ENCODE results near the gene CBX7. TPM values are rescaled to one million over a fixed set of nuclear protein-coding genes. Genes with fewer than 3 reads are reported as not detected.

CBX7 gene
- total RNA-seq, 2 experiments from 2014 or later: 11.9 to 19.6 TPM

DNA sequence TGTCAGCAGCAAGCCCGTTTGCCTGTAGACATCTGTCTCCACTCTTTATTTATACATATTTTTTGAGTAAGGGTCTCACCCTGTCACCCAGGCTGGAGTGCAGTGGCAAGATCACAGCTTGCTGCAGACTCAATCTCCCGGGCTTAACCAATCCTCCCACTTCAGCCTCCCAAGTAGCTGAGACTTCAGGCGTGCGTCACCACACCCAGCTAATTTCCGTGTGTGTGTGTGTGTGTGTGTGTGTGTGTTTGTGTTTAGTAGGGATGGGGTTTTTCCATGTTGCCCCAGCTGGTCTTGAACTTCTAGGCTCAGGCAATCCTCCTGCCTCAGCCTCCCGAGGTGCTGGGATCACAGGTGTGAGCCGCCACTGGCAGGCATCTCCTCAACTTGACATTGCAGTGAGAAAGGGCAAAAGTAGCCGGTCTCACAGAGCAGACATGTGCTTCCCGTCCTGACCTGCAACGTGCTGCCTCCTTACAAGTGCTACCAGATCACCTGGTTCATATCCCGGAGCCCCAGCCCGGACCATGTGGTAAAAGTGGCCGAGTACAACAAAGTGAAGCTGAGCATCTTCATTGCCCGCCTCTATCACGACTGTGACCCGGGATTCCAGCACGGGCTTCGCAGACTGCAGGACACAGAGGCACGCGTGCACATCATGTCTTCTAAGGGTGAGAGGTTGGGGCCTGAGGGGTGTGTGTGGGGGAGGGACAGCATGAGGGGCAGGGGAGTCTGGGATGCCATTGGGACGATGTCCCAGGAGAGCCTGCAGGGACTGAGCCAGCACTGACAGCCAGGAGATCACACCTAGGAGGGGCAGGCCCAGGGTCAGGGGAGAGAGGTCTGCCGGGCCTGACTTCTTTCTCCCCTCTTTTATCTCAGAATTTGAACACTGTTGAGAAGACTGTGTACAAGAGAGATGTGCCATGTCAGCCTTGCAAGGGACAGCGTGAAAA lies 61.1 kb downstream of the CBX7 start:
- Histone ChIP-seq H3K4me2 (ENCODE audit: low read length) (no peak overlapping the region), H4K20me1 (ENCODE audit: insufficient read depth, low read length) (no peaks in the 10 kb centered on the region), H3K36me3 (ENCODE audit: insufficient read depth, low read length) (no peaks in the 10 kb centered on the region), H3K9me3 (ENCODE audit: low read length) (no peaks in the 10 kb centered on the region), H3K79me2 (ENCODE audit: insufficient read depth, low read depth, low read length) (no peaks in the 10 kb centered on the region), H3K27ac (ENCODE audit: low read depth, low read length, poor library complexity, severe bottlenecking) (no peak overlapping the region), H3K4me1 (ENCODE audit: insufficient read depth, low read length, poor library complexity, severe bottlenecking) (peaks cover 22% of the 10 kb centered on the region), H2AFZ (ENCODE audit: low read length) (no peak overlapping the region), H3K9me2 (ENCODE audit: insufficient read depth, low read length) (no peaks in the 10 kb centered on the region), H3K4me3 (ENCODE audit: low read depth, low read length, poor library complexity, severe bottlenecking) (no peak overlapping the region)
- POLR2A ChIA-PET: no interaction called here
- no TSS peak for BruUV-seq (replicated peaks)
- no peak for TF ChIP-seq EZH2phosphoT487 (IDR thresholded peaks at IDR 0.05; ENCODE audit: borderline replicate concordance, low read depth, low read length)
- TF ChIP-seq, protein P1, sequence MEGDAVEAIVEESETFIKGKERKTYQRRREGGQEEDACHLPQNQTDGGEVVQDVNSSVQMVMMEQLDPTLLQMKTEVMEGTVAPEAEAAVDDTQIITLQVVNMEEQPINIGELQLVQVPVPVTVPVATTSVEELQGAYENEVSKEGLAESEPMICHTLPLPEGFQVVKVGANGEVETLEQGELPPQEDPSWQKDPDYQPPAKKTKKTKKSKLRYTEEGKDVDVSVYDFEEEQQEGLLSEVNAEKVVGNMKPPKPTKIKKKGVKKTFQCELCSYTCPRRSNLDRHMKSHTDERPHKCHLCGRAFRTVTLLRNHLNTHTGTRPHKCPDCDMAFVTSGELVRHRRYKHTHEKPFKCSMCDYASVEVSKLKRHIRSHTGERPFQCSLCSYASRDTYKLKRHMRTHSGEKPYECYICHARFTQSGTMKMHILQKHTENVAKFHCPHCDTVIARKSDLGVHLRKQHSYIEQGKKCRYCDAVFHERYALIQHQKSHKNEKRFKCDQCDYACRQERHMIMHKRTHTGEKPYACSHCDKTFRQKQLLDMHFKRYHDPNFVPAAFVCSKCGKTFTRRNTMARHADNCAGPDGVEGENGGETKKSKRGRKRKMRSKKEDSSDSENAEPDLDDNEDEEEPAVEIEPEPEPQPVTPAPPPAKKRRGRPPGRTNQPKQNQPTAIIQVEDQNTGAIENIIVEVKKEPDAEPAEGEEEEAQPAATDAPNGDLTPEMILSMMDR (conservative IDR thresholded peaks at IDR 0.05; ENCODE audit: low read length): no peak
- intact Hi-C loops (cut with micrococcal nuclease; ENCODE audit: unreplicated experiment): no loop called here
- no peak for DNase-seq (ENCODE audit: low spot score)
- CTCF ChIA-PET (ENCODE audit: unreplicated experiment): no interaction called here

DNA sequence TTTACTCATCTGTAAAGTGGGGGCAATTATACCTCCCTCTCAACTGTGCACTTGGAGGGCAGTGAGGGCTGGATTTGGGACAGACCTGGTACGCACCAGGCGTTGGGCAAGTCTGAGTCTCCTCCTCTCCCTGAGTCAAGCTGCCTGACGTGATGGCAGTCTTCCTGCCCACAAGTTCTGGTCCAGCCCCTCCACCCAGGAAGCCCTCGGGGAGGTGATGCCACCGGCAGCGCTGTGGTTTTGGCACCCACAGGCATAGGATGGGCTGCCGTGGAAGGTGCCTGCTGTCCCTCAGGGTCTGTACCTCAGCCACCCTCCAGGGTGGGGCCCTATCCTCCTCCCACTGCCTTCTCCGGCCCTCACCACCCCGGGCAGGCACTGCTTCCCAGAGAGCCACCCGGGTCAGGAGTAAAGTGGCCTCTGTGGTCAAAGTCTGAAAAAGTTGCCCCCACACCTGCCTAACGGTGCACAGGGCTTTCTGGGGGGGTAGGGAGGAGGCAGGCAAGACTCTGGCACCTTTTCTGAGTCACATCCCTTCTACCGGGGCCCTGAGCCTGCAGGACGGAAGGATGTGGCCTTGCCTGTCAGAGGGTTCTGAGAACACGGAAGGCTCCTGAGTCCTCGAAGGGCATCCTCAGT lies 61.9 kb downstream of the CBX7 start:
- H3K36me3 ChIP-seq (ENCODE audit: insufficient read depth, low read length): no peaks in the 10 kb centered on the region
- no peak overlapping the region for H3K27ac ChIP-seq (ENCODE audit: low read depth, low read length, poor library complexity, severe bottlenecking)
- ChIA-PET CTCF (ENCODE audit: unreplicated experiment) (no interaction called here), POLR2A (no interaction called here)
- no peak overlapping the region for H3K4me2 ChIP-seq (ENCODE audit: low read length)
- H2AFZ ChIP-seq (ENCODE audit: low read length): no peak overlapping the region
- no peaks in the 10 kb centered on the region for H3K79me2 ChIP-seq (ENCODE audit: insufficient read depth, low read depth, low read length)
- no peaks in the 10 kb centered on the region for H4K20me1 ChIP-seq (ENCODE audit: insufficient read depth, low read length)
- no peak for TF ChIP-seq EZH2phosphoT487 (IDR thresholded peaks at IDR 0.05; ENCODE audit: borderline replicate concordance, low read depth, low read length)
- TF ChIP-seq, protein P1 (conservative IDR thresholded peaks at IDR 0.05; ENCODE audit: low read length): no peak
- intact Hi-C loops (cut with micrococcal nuclease; ENCODE audit: unreplicated experiment): no loop called here
- H3K4me3 ChIP-seq (ENCODE audit: low read depth, low read length, poor library complexity, severe bottlenecking): no peak overlapping the region
- H3K9me2 ChIP-seq (ENCODE audit: insufficient read depth, low read length): no peaks in the 10 kb centered on the region
- no TSS peak for BruUV-seq (replicated peaks)
- H3K4me1 ChIP-seq (ENCODE audit: insufficient read depth, low read length, poor library complexity, severe bottlenecking): peaks cover 22% of the 10 kb centered on the region
- no peaks in the 10 kb centered on the region for H3K9me3 ChIP-seq (ENCODE audit: low read length)
- DNase-seq (ENCODE audit: low spot score): no peak

DNA sequence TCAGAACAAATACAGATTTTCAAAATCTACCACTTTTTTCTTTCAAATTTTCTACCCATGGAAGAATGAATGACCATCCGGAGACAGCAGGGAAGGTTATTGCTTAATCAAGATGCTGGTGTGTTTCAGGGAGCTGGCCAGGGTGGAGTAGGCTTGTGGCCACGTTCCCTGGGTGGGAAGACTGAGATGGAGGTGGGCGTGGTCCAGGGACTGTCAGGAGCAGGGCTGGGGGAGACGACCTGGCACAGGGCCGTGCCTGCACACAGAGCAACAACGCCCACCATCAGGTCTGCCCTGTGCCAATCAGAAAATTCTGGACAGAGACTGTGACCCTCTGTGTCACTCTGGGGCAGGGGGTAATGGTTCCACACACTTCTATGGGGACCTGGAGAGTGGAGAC lies 62.6 kb downstream of the CBX7 start:
- ChIA-PET POLR2A (no interaction called here), CTCF (ENCODE audit: unreplicated experiment) (no interaction called here)
- TF ChIP-seq, protein P1 (conservative IDR thresholded peaks at IDR 0.05; ENCODE audit: low read length): no peak
- no peak for TF ChIP-seq EZH2phosphoT487 (IDR thresholded peaks at IDR 0.05; ENCODE audit: borderline replicate concordance, low read depth, low read length)
- no peak overlapping the region for H3K4me3 ChIP-seq (ENCODE audit: low read depth, low read length, poor library complexity, severe bottlenecking)
- no peak overlapping the region for H3K27ac ChIP-seq (ENCODE audit: low read depth, low read length, poor library complexity, severe bottlenecking)
- H2AFZ ChIP-seq (ENCODE audit: low read length): no peak overlapping the region
- H3K4me1 ChIP-seq (ENCODE audit: insufficient read depth, low read length, poor library complexity, severe bottlenecking): peaks cover 19% of the 10 kb centered on the region
- intact Hi-C loops (cut with micrococcal nuclease; ENCODE audit: unreplicated experiment): no loop called here
- H3K36me3 ChIP-seq (ENCODE audit: insufficient read depth, low read length): no peaks in the 10 kb centered on the region
- no TSS peak for BruUV-seq (replicated peaks)
- no peaks in the 10 kb centered on the region for H4K20me1 ChIP-seq (ENCODE audit: insufficient read depth, low read length)
- no peaks in the 10 kb centered on the region for H3K9me2 ChIP-seq (ENCODE audit: insufficient read depth, low read length)
- H3K4me2 ChIP-seq (ENCODE audit: low read length): no peak overlapping the region
- H3K9me3 ChIP-seq (ENCODE audit: low read length): no peaks in the 10 kb centered on the region
- H3K79me2 ChIP-seq (ENCODE audit: insufficient read depth, low read depth, low read length): no peaks in the 10 kb centered on the region
- no peak for DNase-seq (ENCODE audit: low spot score)

All from OCI-LY7 (cell line).